ENCODE measurements around the gene CAPSL. TPM values are rescaled to one million over a fixed set of nuclear protein-coding genes. Genes with fewer than 3 reads are reported as not detected.

The CAPSL gene
- total and polyA plus RNA-seq, 2 of the 8 experiments (the other 6 are each of a cell fraction or from before 2014, with no cell fraction given) = not detected

DNA sequence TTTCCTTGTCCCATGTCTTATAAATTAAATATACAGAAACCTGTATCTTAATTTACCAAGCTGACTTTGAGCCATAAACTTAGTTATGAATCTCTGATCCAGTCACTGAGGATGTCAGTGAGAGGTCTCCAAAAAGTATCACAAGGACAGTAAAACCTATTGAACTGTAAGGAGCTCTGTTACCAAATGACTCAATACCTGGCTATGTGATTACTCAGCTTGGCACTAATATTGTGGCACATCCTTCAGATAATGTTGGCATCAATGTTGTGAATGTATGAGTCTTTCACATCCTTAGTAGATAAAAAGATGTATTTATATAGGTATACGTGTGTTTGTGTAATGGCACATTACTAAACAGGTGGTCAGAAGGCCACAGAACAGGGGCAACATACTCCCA lies 18.0 kb upstream of the CAPSL start (continued):
- TF ChIP-seq GTF2F1 (IDR thresholded peaks at IDR 0.05; ENCODE audit: borderline replicate concordance, low read depth, low read length) = no peak
- TF ChIP-seq BRCA1 (IDR thresholded peaks at IDR 0.05; ENCODE audit: low read depth, low read length) = no peak
- no peak for TF ChIP-seq BCL11A (IDR thresholded peaks at IDR 0.05; ENCODE audit: low read depth in 2 of 2, low read length in 2 of 2)
- no peak for TF ChIP-seq JUND (IDR thresholded peaks at IDR 0.05; ENCODE audit: low read length)
- no peak for TF ChIP-seq CBX8 (IDR thresholded peaks at IDR 0.05; ENCODE audit: borderline replicate concordance, low read depth, low read length)
